HG03097 (cell line): Measurements from ENCODE around the gene BTBD9.

Experiments used
- ATAC-seq: cut with Tn5 transposase; IDR thresholded peaks from one replicate; pipeline ENCODE4 v1.9.1; 2021; ENCODE audit not compliant: unreplicated experiment, low FRiP score

Gene BTBD9

GRCh38 chr6:38487423-38487822, 152.3 kb downstream of the BTBD9 start:
- ATAC-seq = no peak

GRCh38 chr6:38485488-38485887, 154.2 kb downstream of the BTBD9 start:
- no peak for ATAC-seq

GRCh38 chr6:38484656-38485055, 155.1 kb downstream of the BTBD9 start:
- no peak for ATAC-seq

GRCh38 chr6:38483526-38483925, 156.2 kb downstream of the BTBD9 start:
- no peak for ATAC-seq

- no peak for ATAC-seq
Measured at GRCh38 chr6:38482466-38482865, 157.3 kb downstream of the BTBD9 start.

- ATAC-seq = no peak
Measured at GRCh38 chr6:38481851-38482250, 157.9 kb downstream of the BTBD9 start.

- ATAC-seq = no peak
Measured at GRCh38 chr6:38481211-38481836, 158.4 kb downstream of the BTBD9 start.

- no peak for ATAC-seq
Measured at GRCh38 chr6:38480036-38480435, 159.7 kb downstream of the BTBD9 start.

GRCh38 chr6:38479331-38479730, 160.4 kb downstream of the BTBD9 start:
- no peak for ATAC-seq

- no peak for ATAC-seq
Measured at GRCh38 chr6:38477680-38478260, 162.0 kb downstream of the BTBD9 start.

GRCh38 chr6:38476888-38477287, 162.8 kb downstream of the BTBD9 start:
- ATAC-seq = no peak

GRCh38 chr6:38476141-38476540, 163.6 kb downstream of the BTBD9 start:
- ATAC-seq = no peak

- no peak for ATAC-seq
Measured at GRCh38 chr6:38470548-38470947, 169.2 kb downstream of the BTBD9 start.

GRCh38 chr6:38467566-38467965, 172.2 kb downstream of the BTBD9 start:
- no peak for ATAC-seq

GRCh38 chr6:38460186-38460585, 179.5 kb downstream of the BTBD9 start:
- ATAC-seq = no peak

GRCh38 chr6:38459291-38459690, 180.4 kb downstream of the BTBD9 start:
- ATAC-seq = no peak

- ATAC-seq = no peak
Measured at GRCh38 chr6:38453861-38454260, 185.9 kb downstream of the BTBD9 start.

- ATAC-seq = no peak
Measured at GRCh38 chr6:38452816-38453660, 186.7 kb downstream of the BTBD9 start.

- no peak for ATAC-seq
Measured at GRCh38 chr6:38450717-38451116, 189.0 kb downstream of the BTBD9 start.

GRCh38 chr6:38445925-38446324, 193.8 kb downstream of the BTBD9 start:
- no peak for ATAC-seq

- ATAC-seq = no peak
Measured at GRCh38 chr6:38445336-38445735, 194.4 kb downstream of the BTBD9 start.
